Progenitor cell of endocrine pancreas (in vitro differentiated cells): ENCODE measurements around the gene AIG1. TPM values are rescaled to one million over a fixed set of nuclear protein-coding genes. Genes with fewer than 3 reads are reported as not detected.
A peak's percentile ranks its signal among the peaks of the same experiment; 100 is the strongest.

ENCODE experiments used
- DNase-seq: peaks from one replicate; pipeline ENCODE4 v3.0.0; 2021; ENCODE audit warnings: low spot score; ENCODE audit not compliant: unreplicated experiment
- H3K27ac Mint-ChIP-seq: 2 replicates; pipeline ENCODE4 v1.8.0; 2021; ENCODE audit warnings: mild to moderate bottlenecking, moderate library complexity, mixed read lengths
- H3K27me3 Mint-ChIP-seq: 2 replicates; pipeline ENCODE4 v1.8.0; 2021; ENCODE audit warnings: mixed read lengths
- H3K36me3 Mint-ChIP-seq: 2 replicates; pipeline ENCODE4 v1.8.0; 2022; ENCODE audit warnings: mixed read lengths; ENCODE audit not compliant: insufficient read depth
- H3K4me1 Mint-ChIP-seq: 2 replicates; pipeline ENCODE4 v1.8.0; 2021; ENCODE audit warnings: low read depth, mixed read lengths
- H3K4me3 Mint-ChIP-seq: 2 replicates; pipeline ENCODE4 v1.8.0; 2021; ENCODE audit warnings: low read depth, mild to moderate bottlenecking, moderate library complexity, mixed read lengths
- H3K9me3 Mint-ChIP-seq: 2 replicates; pipeline ENCODE4 v1.8.0; 2021; ENCODE audit warnings: low read depth, mixed read lengths
- total RNA-seq: library from RNA; stranded (reverse); gene quantifications from 2 replicates; pipeline ENCODE4 v1.2.1, GENCODE V29; 2021
- TF ChIP-seq, protein P1 (sequence below): fragments of 200-600 bp; sonication (generic); IDR thresholded peaks from one replicate; pipeline ENCODE4 v1.5.0; 2021; ENCODE audit warnings: antibody characterized with exemption, mild to moderate bottlenecking; ENCODE audit not compliant: unreplicated experiment

AIG1 gene
- total RNA-seq, 1 donor from 2014 or later = 40.0 TPM

DNA sequence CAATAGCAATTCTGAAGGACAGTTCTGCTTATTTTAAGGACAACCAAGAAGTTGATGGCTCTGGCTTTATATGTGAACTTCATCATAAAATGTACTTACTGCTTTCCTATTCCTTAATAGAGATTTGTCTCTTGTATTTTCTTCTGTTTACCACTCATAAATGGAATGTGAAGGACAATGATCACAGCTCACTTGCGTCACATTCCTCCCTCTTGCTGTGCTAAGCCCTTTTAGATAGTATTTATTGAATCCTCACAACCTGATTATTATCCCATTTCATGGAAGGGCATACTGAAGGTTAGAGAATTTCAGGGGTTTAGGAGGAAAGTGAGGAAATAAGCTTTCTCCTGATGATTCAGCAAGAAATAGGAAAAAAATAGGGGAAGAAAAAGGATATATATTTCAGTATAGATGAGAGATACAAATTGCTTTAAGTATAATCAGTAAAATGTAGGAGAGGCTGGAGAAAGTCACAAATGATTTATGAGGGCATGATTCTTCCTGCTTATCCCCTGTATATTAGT lies 132.9 kb downstream of the AIG1 start:
- Mint-ChIP-seq H3K27ac (no peak overlapping the region), H3K36me3 (peaks cover 5% of the 10 kb centered on the region), H3K4me3 (no peak overlapping the region), H3K9me3 (no peaks in the 10 kb centered on the region), H3K4me1 (peaks cover 4% of the 10 kb centered on the region), H3K27me3 (no peaks in the 10 kb centered on the region)
- TF ChIP-seq, protein P1, sequence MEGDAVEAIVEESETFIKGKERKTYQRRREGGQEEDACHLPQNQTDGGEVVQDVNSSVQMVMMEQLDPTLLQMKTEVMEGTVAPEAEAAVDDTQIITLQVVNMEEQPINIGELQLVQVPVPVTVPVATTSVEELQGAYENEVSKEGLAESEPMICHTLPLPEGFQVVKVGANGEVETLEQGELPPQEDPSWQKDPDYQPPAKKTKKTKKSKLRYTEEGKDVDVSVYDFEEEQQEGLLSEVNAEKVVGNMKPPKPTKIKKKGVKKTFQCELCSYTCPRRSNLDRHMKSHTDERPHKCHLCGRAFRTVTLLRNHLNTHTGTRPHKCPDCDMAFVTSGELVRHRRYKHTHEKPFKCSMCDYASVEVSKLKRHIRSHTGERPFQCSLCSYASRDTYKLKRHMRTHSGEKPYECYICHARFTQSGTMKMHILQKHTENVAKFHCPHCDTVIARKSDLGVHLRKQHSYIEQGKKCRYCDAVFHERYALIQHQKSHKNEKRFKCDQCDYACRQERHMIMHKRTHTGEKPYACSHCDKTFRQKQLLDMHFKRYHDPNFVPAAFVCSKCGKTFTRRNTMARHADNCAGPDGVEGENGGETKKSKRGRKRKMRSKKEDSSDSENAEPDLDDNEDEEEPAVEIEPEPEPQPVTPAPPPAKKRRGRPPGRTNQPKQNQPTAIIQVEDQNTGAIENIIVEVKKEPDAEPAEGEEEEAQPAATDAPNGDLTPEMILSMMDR = no peak
- no peak for DNase-seq

- Mint-ChIP-seq H3K36me3 (peaks cover 5% of the 10 kb centered on the region), H3K27me3 (no peaks in the 10 kb centered on the region), H3K9me3 (no peaks in the 10 kb centered on the region), H3K27ac (no peak overlapping the region), H3K4me3 (no peak overlapping the region), H3K4me1 (peaks cover 4% of the 10 kb centered on the region)
- TF ChIP-seq, protein P1 = no peak
- no peak for DNase-seq
Measured at GRCh38 chr6:143194095-143194589, 133.5 kb downstream of the AIG1 start.

- peak overlapping the region; percentile 22 for H3K27ac Mint-ChIP-seq
- H3K4me1 Mint-ChIP-seq = peaks cover 4% of the 10 kb centered on the region
- no peaks in the 10 kb centered on the region for H3K9me3 Mint-ChIP-seq
- peaks cover 5% of the 10 kb centered on the region for H3K36me3 Mint-ChIP-seq
- no peak for DNase-seq
- TF ChIP-seq, protein P1 = no peak
- no peak overlapping the region for H3K4me3 Mint-ChIP-seq
- H3K27me3 Mint-ChIP-seq = no peaks in the 10 kb centered on the region
Measured at GRCh38 chr6:143195349-143195845, 134.7 kb downstream of the AIG1 start.

DNA sequence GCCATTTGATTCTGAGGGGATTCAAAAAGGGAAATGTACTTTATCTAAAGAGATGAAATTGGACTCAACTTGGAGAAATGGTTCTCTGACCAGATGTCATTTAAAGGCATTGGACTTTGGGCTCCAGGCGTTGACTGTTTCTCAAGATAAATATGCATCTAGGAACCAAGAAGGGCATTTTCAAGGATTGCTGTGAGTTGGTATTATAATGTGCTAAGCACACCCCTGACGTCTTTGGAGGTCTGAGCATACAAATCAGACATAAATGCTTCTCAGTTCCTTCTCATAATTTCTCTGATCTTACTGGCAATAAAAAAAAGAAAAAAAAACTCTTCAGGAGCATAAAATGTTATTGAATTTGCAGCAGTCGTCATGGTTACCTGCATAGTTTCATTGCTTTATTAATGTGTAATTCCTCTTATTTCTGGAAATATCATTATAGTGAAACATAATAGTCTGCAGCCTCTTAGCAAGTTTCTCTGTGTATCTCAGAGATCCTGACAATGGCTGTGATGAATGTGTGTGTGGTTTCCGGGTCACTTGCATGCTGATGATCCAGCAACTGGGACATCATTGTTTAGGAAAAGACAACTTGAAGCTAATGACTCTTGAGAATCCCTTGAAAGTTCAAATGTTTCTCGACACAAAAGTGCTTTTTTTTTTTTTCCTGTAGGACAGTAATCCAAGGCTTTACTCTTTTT lies 136.0 kb downstream of the AIG1 start:
- TF ChIP-seq, protein P1 = no peak
- Mint-ChIP-seq H3K36me3 (peaks cover 5% of the 10 kb centered on the region), H3K9me3 (no peaks in the 10 kb centered on the region), H3K4me3 (no peak overlapping the region), H3K4me1 (peaks cover 4% of the 10 kb centered on the region), H3K27me3 (no peaks in the 10 kb centered on the region), H3K27ac (no peak overlapping the region)
- DNase-seq = no peak

DNA sequence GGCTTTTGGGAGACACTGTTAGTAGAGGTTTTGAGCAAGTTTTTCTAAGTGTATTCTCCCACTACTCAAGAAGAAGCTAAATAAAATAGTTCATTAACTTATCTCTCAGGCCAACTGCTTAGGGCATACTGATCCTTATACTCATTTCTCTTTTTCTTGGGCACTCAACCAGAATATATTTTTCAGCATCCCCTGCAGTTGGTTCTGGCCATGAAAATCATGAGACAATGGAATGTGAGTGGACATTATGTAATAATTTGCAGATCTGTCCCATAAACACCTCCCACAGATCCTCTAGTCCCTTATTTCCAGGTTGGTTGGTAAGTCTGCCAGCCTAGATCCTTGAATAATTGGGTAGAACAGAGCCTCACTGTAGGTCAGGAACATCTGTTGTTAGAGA lies 136.7 kb downstream of the AIG1 start:
- Mint-ChIP-seq H3K36me3 (peaks cover 5% of the 10 kb centered on the region), H3K27me3 (no peaks in the 10 kb centered on the region), H3K4me1 (peaks cover 4% of the 10 kb centered on the region), H3K27ac (no peak overlapping the region), H3K4me3 (no peak overlapping the region), H3K9me3 (no peaks in the 10 kb centered on the region)
- TF ChIP-seq, protein P1 = no peak
- DNase-seq = no peak
